Gastroesophageal sphincter (tissue), 3 donors: Measurements from ENCODE around the gene MAPT.

Source experiments
- POLR2AphosphoS5 ChIP-seq: sonication (generic); formaldehyde crosslinking; IDR thresholded peaks from one replicate; pipeline ENCODE4 v1.6.1; 2017; ENCODE audit warnings: antibody characterized with exemption
- TF ChIP-seq, protein P1 (sequence below), 4 experiments: fragments of 200-600 bp in 2 of 4; fragments of 450-650 bp in 2 of 4; sonication (generic) in 1 of 4; IDR thresholded peaks; one replicate each; pipeline ENCODE4 v1.5.1; 2017 to 2019; ENCODE audit warnings: antibody characterized with exemption in 4 of 4, mild to moderate bottlenecking in 2 of 4, moderate library complexity in 2 of 4

GRCh38 chr17:46043606-46044005, 149.3 kb downstream of the MAPT start:
- TF ChIP-seq, protein P1, sequence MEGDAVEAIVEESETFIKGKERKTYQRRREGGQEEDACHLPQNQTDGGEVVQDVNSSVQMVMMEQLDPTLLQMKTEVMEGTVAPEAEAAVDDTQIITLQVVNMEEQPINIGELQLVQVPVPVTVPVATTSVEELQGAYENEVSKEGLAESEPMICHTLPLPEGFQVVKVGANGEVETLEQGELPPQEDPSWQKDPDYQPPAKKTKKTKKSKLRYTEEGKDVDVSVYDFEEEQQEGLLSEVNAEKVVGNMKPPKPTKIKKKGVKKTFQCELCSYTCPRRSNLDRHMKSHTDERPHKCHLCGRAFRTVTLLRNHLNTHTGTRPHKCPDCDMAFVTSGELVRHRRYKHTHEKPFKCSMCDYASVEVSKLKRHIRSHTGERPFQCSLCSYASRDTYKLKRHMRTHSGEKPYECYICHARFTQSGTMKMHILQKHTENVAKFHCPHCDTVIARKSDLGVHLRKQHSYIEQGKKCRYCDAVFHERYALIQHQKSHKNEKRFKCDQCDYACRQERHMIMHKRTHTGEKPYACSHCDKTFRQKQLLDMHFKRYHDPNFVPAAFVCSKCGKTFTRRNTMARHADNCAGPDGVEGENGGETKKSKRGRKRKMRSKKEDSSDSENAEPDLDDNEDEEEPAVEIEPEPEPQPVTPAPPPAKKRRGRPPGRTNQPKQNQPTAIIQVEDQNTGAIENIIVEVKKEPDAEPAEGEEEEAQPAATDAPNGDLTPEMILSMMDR (IDR thresholded peaks at IDR 0.05): no peak
- TF ChIP-seq POLR2AphosphoS5: no peak
